Neuronal stem cell (in vitro differentiated cells): ENCODE data around the gene EIF3J. TPM values are rescaled to one million over a fixed set of nuclear protein-coding genes. Genes with fewer than 3 reads are reported as not detected.

Experiments used
- DNase-seq: peaks from one replicate; pipeline ENCODE4 v3.0.0-alpha.2; 2013; ENCODE audit warnings: low spot score
- H2AFZ ChIP-seq: one replicate; pipeline ENCODE4 v1.6.1; 2013; ENCODE audit warnings: mild to moderate bottlenecking, low read length, inconsistent platforms
- H2AK5ac ChIP-seq: 2 replicates; pipeline ENCODE4 v1.6.1; 2013; ENCODE audit warnings: low read depth, mild to moderate bottlenecking, inconsistent platforms, low read length, moderate library complexity, mixed read lengths
- H2BK120ac ChIP-seq: 2 replicates; pipeline ENCODE4 v1.6.1; 2013; ENCODE audit warnings: low read depth, mild to moderate bottlenecking, inconsistent platforms, low read length, moderate library complexity, mixed read lengths
- H2BK12ac ChIP-seq: one replicate; pipeline ENCODE4 v1.6.1; 2013; ENCODE audit warnings: low read length, inconsistent platforms
- H2BK15ac ChIP-seq: 2 replicates; pipeline ENCODE4 v1.6.1; 2013; ENCODE audit warnings: mild to moderate bottlenecking, low read length, inconsistent platforms, mixed read lengths
- H2BK5ac ChIP-seq: one replicate; pipeline ENCODE4 v1.6.1; 2013; ENCODE audit warnings: inconsistent platforms, mild to moderate bottlenecking, low read length, moderate library complexity
- H3K14ac ChIP-seq: one replicate; pipeline ENCODE4 v1.6.1; 2013; ENCODE audit warnings: low read length, inconsistent platforms
- H3K18ac ChIP-seq: 2 replicates; pipeline ENCODE4 v1.6.1; 2013; ENCODE audit warnings: low read length, inconsistent platforms
- H3K23ac ChIP-seq: 2 replicates; pipeline ENCODE4 v1.6.1; 2013; ENCODE audit warnings: low read depth, mild to moderate bottlenecking, mixed read lengths, low read length, inconsistent platforms; ENCODE audit not compliant: poor library complexity
- H3K27ac ChIP-seq: replicated peaks from 3 replicates; pipeline ENCODE4 v1.5.1; 2013; ENCODE audit warnings: low read length, inconsistent platforms
- H3K27me3 ChIP-seq, 3 experiments: 2 replicates each; pipeline ENCODE4 v1.6.1; 2013; ENCODE audit warnings: low read length in 3 of 3, mild to moderate bottlenecking in 2 of 3, inconsistent platforms in 1 of 3, low read depth in 1 of 3, mixed read lengths in 1 of 3, moderate library complexity in 1 of 3; ENCODE audit not compliant: control insufficient read depth in 3 of 3, insufficient read depth in 3 of 3
- H3K36me3 ChIP-seq, 2 donors: replicated peaks in 1 of 2; 2 replicates each; pipeline ENCODE4 v1.6.1; 2013; ENCODE audit warnings: low read length in 2 of 2; ENCODE audit not compliant: control insufficient read depth in 2 of 2, insufficient read depth in 2 of 2
- H3K4ac ChIP-seq: 2 replicates; pipeline ENCODE4 v1.6.1; 2013; ENCODE audit warnings: inconsistent platforms, mild to moderate bottlenecking, low read length, moderate library complexity
- H3K4me1 ChIP-seq, 2 donors: 1 replicate in 1 of 2; 2 replicates in 1 of 2; pipeline ENCODE4 v1.6.1; 2013; ENCODE audit warnings: low read length in 2 of 2, low read depth in 1 of 2; ENCODE audit not compliant: control insufficient read depth in 2 of 2, insufficient read depth in 1 of 2
- H3K4me2 ChIP-seq: one replicate; pipeline ENCODE4 v1.6.1; 2013; ENCODE audit warnings: mild to moderate bottlenecking, low read length, inconsistent platforms; ENCODE audit not compliant: insufficient read depth, poor library complexity, severe bottlenecking
- H3K4me3 ChIP-seq, 2 donors: 2 replicates each; pipeline ENCODE4 v1.5.1; 2013; ENCODE audit warnings: low read length in 2 of 2, mild to moderate bottlenecking in 2 of 2, inconsistent platforms in 1 of 2, moderate library complexity in 1 of 2
- H3K79me1 ChIP-seq: one replicate; pipeline ENCODE4 v1.6.1; 2013; ENCODE audit warnings: low read depth, mild to moderate bottlenecking, inconsistent platforms, low read length, moderate library complexity
- H3K9ac ChIP-seq: one replicate; pipeline ENCODE4 v1.6.1; 2013; ENCODE audit warnings: mild to moderate bottlenecking, low read depth, low read length, inconsistent platforms; ENCODE audit not compliant: poor library complexity
- H3K9me3 ChIP-seq, 2 donors: replicated peaks in 1 of 2; 2 replicates each; pipeline versions ENCODE3 to v1.6.1; 2013; ENCODE audit warnings: low read length in 2 of 2, mild to moderate bottlenecking in 2 of 2, inconsistent platforms in 1 of 2, low read depth in 1 of 2, mixed read lengths in 1 of 2, moderate library complexity in 1 of 2; ENCODE audit not compliant: control insufficient read depth in 2 of 2, insufficient read depth in 1 of 2
- H4K8ac ChIP-seq: one replicate; pipeline ENCODE4 v1.6.1; 2013; ENCODE audit warnings: low read depth, mild to moderate bottlenecking, inconsistent platforms, low read length, moderate library complexity
- H4K91ac ChIP-seq: one replicate; pipeline ENCODE4 v1.6.1; 2013; ENCODE audit warnings: low read length, low read depth, mild to moderate bottlenecking, inconsistent platforms; ENCODE audit not compliant: poor library complexity
- WGBS, 2 donors: extraction: QIAGEN DNeasy Blood & Tissue Kit; methylation state at CpG; one replicate each; pipeline ENCODE4 v1.1.7; 2013; ENCODE audit warnings: missing lambda C conversion rate in 2 of 2, mixed read lengths in 1 of 2; ENCODE audit not compliant: insufficient read length in 2 of 2, insufficient replicate concordance in 1 of 2; ENCODE audit errors: extremely low coverage in 2 of 2; 5-methylcytosine and 5-hydroxymethylcytosine counted together
- polyA plus RNA-seq, 2 experiments: library from polyadenylated mRNA; stranded (reverse); fragments of 200-250 nt; gene quantifications; one replicate each; pipeline ENCODE4 v1.2.3, GENCODE V29; 2013

The EIF3J gene
- 56.1 TPM for polyA plus RNA-seq (2013, experiment 1 of 2)
- 56.0 TPM for polyA plus RNA-seq (2013, experiment 2 of 2)

GRCh38 chr15:44536962-44537734 lies at the start of gene EIF3J:
Gene EIF3J, plus strand, starts transcription at chr15:44537147. Its CDS starts 48 bp downstream, at chr15:44537195.
- Histone ChIP-seq H3K9me3 (no peaks in the 10 kb centered on the region), H2AFZ (peak within 1 kb of the TSS; percentile 97), H3K4me2 (peak within 1 kb of the TSS; percentile 77), H2BK5ac (peak within 1 kb of the TSS; percentile 97), H3K27me3 (no peaks in the 10 kb centered on the region), H4K91ac (no peak within 1 kb of the TSS), H2BK15ac (peak within 1 kb of the TSS; percentile 81), H3K4me3 (peak within 1 kb of the TSS; percentile 97), H3K18ac (peak within 1 kb of the TSS; percentile 98), H3K79me1 (peaks cover 2% of the 10 kb centered on the region), H3K14ac (peak within 1 kb of the TSS; percentile 75), H3K4me1 (peaks cover 4 to 5% of the 10 kb centered on the region in 2 donors), H2BK12ac (peak within 1 kb of the TSS; percentile 46), H3K27ac (peak within 1 kb of the TSS; percentile 99), H4K8ac (peak within 1 kb of the TSS; percentile 43), H3K4ac (no peak within 1 kb of the TSS), H3K23ac (peak within 1 kb of the TSS; percentile 99), H3K36me3 (peaks cover 6 to 40% of the 10 kb centered on the region in 2 donors), H2AK5ac (peak within 1 kb of the TSS; percentile 91), H2BK120ac (no peak within 1 kb of the TSS), H3K9ac (peak within 1 kb of the TSS; percentile 96)
- WGBS, 2 donors, result no CpG with 5 or more reads among the region's 97 CpGs
- DNase-seq, result peak; percentile 94

GRCh38 chr15:44489464-44489863 lies 47.5 kb upstream of the EIF3J start:
- Histone ChIP-seq H2AK5ac (no peak overlapping the region), H2BK12ac (no peak overlapping the region), H2BK120ac (no peak overlapping the region), H3K4me2 (no peak overlapping the region), H3K79me1 (peaks cover 3% of the 10 kb centered on the region), H3K4me3 (no peak overlapping the region), H3K9me3 (no peaks in the 10 kb centered on the region), H4K91ac (no peak overlapping the region), H2BK5ac (no peak overlapping the region), H3K18ac (no peak overlapping the region), H3K27ac (no peak overlapping the region), H2BK15ac (no peak overlapping the region), H3K36me3 (peaks cover 14 to 99% of the 10 kb centered on the region in 2 donors), H2AFZ (no peak overlapping the region), H3K9ac (no peak overlapping the region), H3K4me1 (no peaks in the 10 kb centered on the region), H3K14ac (no peak overlapping the region), H3K23ac (no peak overlapping the region), H3K27me3 (no peaks in the 10 kb centered on the region), H4K8ac (no peak overlapping the region), H3K4ac (no peak overlapping the region)
- no CpG with 5 or more reads among the region's 1 CpG for WGBS, 2 donors
- no peak for DNase-seq

- Histone ChIP-seq H3K4me3 (no peak overlapping the region), H3K23ac (no peak overlapping the region), H2BK12ac (no peak overlapping the region), H3K9me3 (no peaks in the 10 kb centered on the region), H4K8ac (no peak overlapping the region), H3K4me2 (no peak overlapping the region), H3K79me1 (peaks cover 4% of the 10 kb centered on the region), H3K4me1 (no peaks in the 10 kb centered on the region), H2AFZ (no peak overlapping the region), H2AK5ac (no peak overlapping the region), H3K9ac (no peak overlapping the region), H3K4ac (no peak overlapping the region), H3K14ac (no peak overlapping the region), H3K18ac (no peak overlapping the region), H4K91ac (no peak overlapping the region), H3K27ac (no peak overlapping the region), H3K36me3 (peaks cover 11 to 96% of the 10 kb centered on the region in 2 donors), H2BK15ac (no peak overlapping the region), H2BK5ac (no peak overlapping the region), H2BK120ac (no peak overlapping the region), H3K27me3 (no peaks in the 10 kb centered on the region)
- no peak for DNase-seq
- no CpG with 5 or more reads among the region's 3 CpGs for WGBS, 2 donors
Measured at GRCh38 chr15:44490622-44491021, 46.3 kb upstream of the EIF3J start.

GRCh38 chr15:44492040-44492439 lies 44.9 kb upstream of the EIF3J start:
- no peak overlapping the region for H2BK120ac ChIP-seq
- H3K18ac ChIP-seq, result no peak overlapping the region
- H3K36me3 ChIP-seq, result peaks cover 12 to 96% of the 10 kb centered on the region in 2 donors
- H2BK5ac ChIP-seq, result no peak overlapping the region
- H3K4me2 ChIP-seq, result no peak overlapping the region
- H3K79me1 ChIP-seq, result peaks cover 5% of the 10 kb centered on the region
- no peak overlapping the region for H4K91ac ChIP-seq
- no peaks in the 10 kb centered on the region for H3K27me3 ChIP-seq
- H3K9ac ChIP-seq, result no peak overlapping the region
- H3K14ac ChIP-seq, result no peak overlapping the region
- H3K4me1 ChIP-seq, result no peaks in the 10 kb centered on the region
- no CpG with 5 or more reads among the region's 7 CpGs for WGBS, 2 donors
- H3K9me3 ChIP-seq, result no peaks in the 10 kb centered on the region
- H3K27ac ChIP-seq, result no peak overlapping the region
- no peak for DNase-seq
- no peak overlapping the region for H2AK5ac ChIP-seq
- H2AFZ ChIP-seq, result no peak overlapping the region
- H3K4ac ChIP-seq, result no peak overlapping the region
- H2BK12ac ChIP-seq, result no peak overlapping the region
- no peak overlapping the region for H4K8ac ChIP-seq
- no peak overlapping the region for H2BK15ac ChIP-seq
- H3K4me3 ChIP-seq, result no peak overlapping the region
- no peak overlapping the region for H3K23ac ChIP-seq
